ENCODE data around the gene TAX1BP3.
"Not testable (repeated sequence)": the region's sequence is repeated elsewhere in the genome, so short reads cannot be mapped to it uniquely, and the experiment has no call there.

Gene TAX1BP3

GRCh38 chr17:3704931-3705717 lies 36.7 kb upstream of the TAX1BP3 start:
- ChIA-PET POLR2A (no interaction called here), CTCF (no interaction called here)
- TF ChIP-seq CTCF (IDR thresholded peaks at IDR 0.05; ENCODE audit: insufficient read depth, low read length, missing control alignments), result no peak
- no peak overlapping the region for H3K4me3 ChIP-seq (ENCODE audit: low read depth, low read length)
- DNase-seq (ENCODE audit: low read depth, low spot score), result no peak

- H3K4me3 ChIP-seq (ENCODE audit: low read depth, low read length); POLR2A ChIA-PET; DNase-seq (ENCODE audit: low read depth, low spot score): not testable (repeated sequence)
- CTCF ChIA-PET, result interaction anchor here (2.1 kb wide), 1 partner anchor 9 kb away, joined by 7 read pairs; no protein-coding TSS in a partner anchor
These were observed 33.7 kb upstream of the TAX1BP3 start for GRCh38 chr17:3702041-3702539.

- no peak for DNase-seq (ENCODE audit: low read depth, low spot score)
- no peak for TF ChIP-seq CTCF (IDR thresholded peaks at IDR 0.05; ENCODE audit: insufficient read depth, low read length, missing control alignments)
- H3K4me3 ChIP-seq (ENCODE audit: low read depth, low read length), result no peak overlapping the region
- POLR2A ChIA-PET, result interaction anchor here (0.7 kb wide), 1 partner anchor 32 kb away, joined by 5 read pairs; no protein-coding TSS in a partner anchor
- CTCF ChIA-PET, result no interaction called here
These were observed 31.6 kb upstream of the TAX1BP3 start for GRCh38 chr17:3699951-3700350.

GRCh38 chr17:3698139-3698538 lies 29.8 kb upstream of the TAX1BP3 start:
- ChIA-PET CTCF (no interaction called here), POLR2A (no interaction called here)
- DNase-seq (ENCODE audit: low read depth, low spot score), result no peak

GRCh38 chr17:3697103-3697476 lies 28.7 kb upstream of the TAX1BP3 start:
- CTCF ChIA-PET, result interaction anchor here (1.9 kb wide), 1 partner anchor 41 kb away, joined by 5 read pairs; no protein-coding TSS in a partner anchor
- no peak for DNase-seq (ENCODE audit: low read depth, low spot score)
- no peak for TF ChIP-seq CTCF (IDR thresholded peaks at IDR 0.05; ENCODE audit: insufficient read depth, low read length, missing control alignments)
- H3K4me3 ChIP-seq (ENCODE audit: low read depth, low read length), result no peak overlapping the region
- POLR2A ChIA-PET, result no interaction called here

More at GRCh38 chr17:3698139-3698538, 29.8 kb upstream of the TAX1BP3 start:
- no peak overlapping the region for H3K4me3 ChIP-seq (ENCODE audit: low read depth, low read length)
- TF ChIP-seq CTCF (IDR thresholded peaks at IDR 0.05; ENCODE audit: insufficient read depth, low read length, missing control alignments), result no peak

GRCh38 chr17:3695723-3696411 lies 27.5 kb upstream of the TAX1BP3 start, which contains the start of gene P2RX5:
Gene P2RX5 (minus strand): TSS chr17:3696155. CDS start chr17:3696005, 150 bp downstream.
- POLR2A ChIA-PET, result no interaction called here
- H3K4me3 ChIP-seq (ENCODE audit: low read depth, low read length), result peak within 1 kb of the TSS; percentile 60
- TF ChIP-seq CTCF (IDR thresholded peaks at IDR 0.05; ENCODE audit: insufficient read depth, low read length, missing control alignments), result no peak
- CTCF ChIA-PET, result interaction anchor here (0.7 to 2.0 kb wide), 6 partner anchors 13 to 150 kb away, joined by 3 to 5 read pairs (median 3); partner anchors contain the start of gene NCBP3
- no peak for DNase-seq (ENCODE audit: low read depth, low spot score)

Measured in AG04449 (cell line).